HG03139 (cell line): Measurements from ENCODE around the gene LSM12.

Source experiments
- ATAC-seq: cut with Tn5 transposase; IDR thresholded peaks from one replicate; pipeline ENCODE4 v1.9.1; 2021; ENCODE audit not compliant: unreplicated experiment

The LSM12 gene

GRCh38 chr17:44095647-44096496 is 29.4 kb upstream of the LSM12 start:
- ATAC-seq = no peak

- ATAC-seq = no peak
Measured at GRCh38 chr17:44095388-44095646, 28.8 kb upstream of the LSM12 start.

GRCh38 chr17:44094701-44095387 is 28.4 kb upstream of the LSM12 start:
- ATAC-seq = no peak

DNA sequence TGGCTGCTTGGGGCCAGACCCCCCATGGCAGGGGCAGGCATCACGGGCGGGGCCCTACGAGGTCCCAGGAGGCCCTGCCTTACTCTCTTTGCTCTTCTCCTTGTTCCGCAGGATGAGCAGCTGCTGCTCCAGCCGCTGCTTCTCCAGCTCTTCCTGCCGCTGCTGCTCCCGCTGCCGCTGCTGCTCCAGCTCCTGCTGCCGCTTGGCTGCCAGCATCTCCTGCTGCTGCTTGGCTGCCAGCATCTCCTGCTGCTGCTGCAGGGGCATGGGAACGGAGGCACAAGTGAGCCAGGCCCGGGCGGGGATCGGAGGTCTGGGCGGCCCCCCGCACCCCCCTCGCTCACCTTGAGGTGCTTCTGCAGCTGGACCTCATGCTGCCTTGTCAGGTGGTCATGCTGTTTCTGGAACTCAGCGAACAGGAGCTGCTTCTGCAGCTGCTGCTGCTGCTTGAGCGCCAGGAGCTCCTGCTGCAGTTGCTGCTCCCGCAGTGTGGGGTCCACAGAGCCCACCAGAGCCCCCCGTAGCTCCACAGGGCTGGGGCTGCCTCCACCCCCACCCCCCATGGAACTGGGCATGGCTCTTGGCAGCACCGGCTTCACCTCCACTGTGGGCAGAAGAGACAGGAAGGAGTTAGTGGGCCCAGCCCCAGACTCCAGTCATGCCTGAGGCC is 26.9 kb upstream of the LSM12 start:
- ATAC-seq = no peak

- ATAC-seq = no peak
Measured at GRCh38 chr17:44092051-44092450, 25.6 kb upstream of the LSM12 start.

GRCh38 chr17:44091200-44091997 is 24.9 kb upstream of the LSM12 start:
- no peak for ATAC-seq

DNA sequence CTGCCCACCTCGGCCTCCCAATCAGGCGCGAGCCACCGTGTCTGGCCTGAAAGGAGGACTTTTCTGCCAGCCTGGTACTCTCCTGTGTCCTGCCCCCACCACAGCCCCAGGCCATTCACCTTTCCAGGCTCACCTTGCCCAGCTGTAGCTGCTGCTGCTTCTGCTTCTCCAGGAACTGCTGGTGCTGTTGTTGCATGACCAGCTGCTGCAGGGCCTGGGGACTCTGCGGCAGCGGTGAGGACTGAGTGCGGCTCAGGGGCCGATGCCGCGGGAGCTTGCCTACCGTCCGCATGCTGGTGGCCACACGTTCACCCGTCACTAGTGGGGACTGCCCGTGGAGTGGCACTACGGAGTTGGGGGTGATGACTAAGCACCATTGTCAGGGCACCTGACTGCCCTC is 21.8 kb upstream of the LSM12 start:
- ATAC-seq = no peak

DNA sequence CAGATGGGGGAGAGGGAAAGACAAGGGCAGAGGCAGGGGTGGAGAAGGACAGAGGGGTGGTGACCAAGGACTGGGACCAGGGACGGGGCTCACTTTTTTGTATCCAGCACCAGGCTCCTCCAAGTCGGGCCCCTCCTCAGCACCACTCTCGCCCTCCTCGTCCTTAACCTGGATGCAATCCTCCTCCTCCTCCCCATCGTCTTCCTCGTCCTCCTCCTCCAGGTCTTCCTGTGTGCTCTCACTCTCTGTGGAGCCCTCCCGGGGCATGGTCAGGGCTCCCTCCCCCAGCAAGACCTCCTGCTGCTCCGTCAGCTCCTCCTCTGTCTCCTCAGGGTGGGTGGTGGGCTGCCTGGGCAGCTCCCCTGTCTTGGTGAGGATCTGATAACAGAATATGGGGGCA is 20.8 kb upstream of the LSM12 start:
- ATAC-seq = no peak

DNA sequence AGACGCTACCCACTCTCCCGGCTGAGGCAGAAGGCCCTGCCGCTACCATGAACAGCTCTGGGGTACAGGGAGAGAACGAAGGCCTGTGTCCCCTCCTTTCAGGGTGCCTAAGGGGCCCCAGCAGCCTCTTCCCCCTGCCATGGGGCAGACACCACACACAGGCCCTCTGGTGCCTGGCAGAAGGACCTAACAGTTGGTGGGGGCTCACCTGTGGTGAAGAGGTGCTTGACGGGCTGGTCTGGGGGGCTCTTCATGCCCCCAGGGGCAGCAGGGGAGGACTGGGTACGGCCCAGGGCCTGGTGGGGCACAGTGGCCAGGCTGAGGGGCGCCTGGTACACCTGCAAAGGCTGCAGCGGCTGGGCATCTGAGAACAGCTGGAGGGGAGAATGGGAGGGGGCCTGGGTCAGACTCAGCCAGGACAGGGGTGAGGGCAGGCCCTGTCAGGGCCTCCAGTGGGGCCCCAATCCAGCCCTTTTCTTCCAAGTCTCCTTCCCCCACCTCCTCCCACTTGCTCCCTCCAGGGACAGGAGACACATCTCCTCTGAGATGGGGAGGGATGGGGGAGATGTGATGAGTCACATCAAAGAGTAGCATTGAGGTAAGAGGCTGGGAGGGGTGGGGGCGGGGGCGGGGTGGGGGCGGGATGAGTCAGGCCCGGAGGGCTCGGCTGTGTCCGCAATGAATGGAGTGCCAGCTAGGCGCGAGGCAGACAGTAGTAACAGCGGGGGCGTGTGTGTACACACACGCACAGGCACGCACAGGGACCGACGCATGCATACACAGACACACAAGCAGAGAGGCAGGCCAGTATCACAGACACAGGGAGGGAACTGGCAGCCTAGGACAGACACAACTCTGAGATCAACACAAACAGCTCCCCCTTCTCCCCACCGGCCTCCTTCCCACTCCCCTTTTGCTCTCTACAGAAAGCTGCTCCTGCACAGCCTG is 20.2 kb upstream of the LSM12 start:
- ATAC-seq = no peak

- no peak for ATAC-seq
Measured at GRCh38 chr17:44085908-44086307, 19.4 kb upstream of the LSM12 start.

DNA sequence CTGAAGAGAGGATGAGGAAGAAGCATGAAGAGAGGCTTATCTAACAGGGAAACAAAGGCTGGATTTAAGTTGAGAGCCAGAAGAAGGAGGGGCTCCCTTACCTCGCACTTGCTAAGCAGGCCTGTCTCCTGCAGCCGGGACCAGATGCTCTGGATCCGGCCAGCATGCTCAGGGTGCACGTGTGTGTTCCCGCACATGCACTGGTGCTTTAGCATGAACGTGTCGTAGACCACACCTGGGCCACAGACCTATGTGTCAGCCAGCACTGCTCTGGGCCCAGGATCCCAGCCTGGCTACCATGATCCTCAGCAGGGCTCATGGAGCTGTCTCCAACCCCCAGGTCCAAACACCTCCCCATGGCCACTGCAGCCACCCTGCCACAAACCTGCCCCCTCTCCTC is 18.4 kb upstream of the LSM12 start:
- no peak for ATAC-seq

- ATAC-seq = no peak
Measured at GRCh38 chr17:44084131-44084538, 17.7 kb upstream of the LSM12 start.

GRCh38 chr17:44083250-44083849 is 16.9 kb upstream of the LSM12 start:
- ATAC-seq = no peak

DNA sequence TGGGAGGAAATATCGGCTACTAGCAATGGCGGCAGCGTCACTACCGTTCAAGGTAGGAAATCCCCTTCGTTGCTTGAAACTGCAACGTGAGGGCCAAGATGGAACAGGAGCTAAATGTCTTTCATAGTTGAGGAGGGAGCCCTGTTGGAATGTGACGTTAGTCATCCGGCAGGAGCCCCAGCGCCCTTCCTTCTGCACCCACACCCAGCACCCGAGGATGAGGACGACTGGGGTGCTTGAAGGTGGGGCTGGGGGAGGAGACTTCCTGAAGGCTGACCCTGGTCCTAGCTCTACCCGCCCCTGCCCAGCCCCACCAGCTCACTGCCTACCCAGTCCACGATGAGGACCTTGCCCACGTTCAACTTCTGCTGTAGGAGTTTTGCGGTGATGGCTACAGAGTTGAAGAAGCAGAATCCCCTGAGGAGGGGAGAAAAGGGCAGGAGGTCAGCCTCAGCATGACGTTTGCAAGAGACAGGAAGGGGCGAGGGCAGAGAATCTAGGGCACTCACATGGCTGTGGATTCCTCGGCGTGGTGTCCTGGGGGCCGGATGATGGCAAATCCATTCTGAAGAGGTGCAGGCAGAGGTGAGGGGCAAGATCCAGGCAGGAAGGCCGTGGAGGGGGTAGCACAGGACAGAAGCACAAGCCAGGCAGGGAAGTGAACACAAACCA is 15.9 kb upstream of the LSM12 start:
- no peak for ATAC-seq

DNA sequence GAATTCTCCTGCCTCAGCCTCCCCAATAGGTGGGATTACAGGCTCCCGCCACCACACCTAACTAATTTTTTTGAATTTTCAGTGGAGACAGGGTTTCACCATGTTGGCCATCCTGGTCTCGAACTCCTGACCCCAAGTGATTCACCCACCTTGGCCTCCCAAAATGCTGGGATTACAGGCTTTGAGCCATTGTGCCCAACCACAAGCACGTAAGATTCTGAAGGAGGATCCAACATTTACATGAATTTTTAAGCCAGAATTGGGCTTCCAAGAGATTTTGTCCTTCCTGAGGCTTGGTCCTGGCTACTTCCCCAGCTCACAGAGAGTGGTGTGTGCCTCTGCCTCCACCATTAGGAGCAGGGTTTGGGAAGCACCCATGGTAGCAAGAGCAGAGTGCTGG is 15.2 kb upstream of the LSM12 start:
- no peak for ATAC-seq

GRCh38 chr17:44079877-44080821 is 13.7 kb upstream of the LSM12 start:
- ATAC-seq = no peak

DNA sequence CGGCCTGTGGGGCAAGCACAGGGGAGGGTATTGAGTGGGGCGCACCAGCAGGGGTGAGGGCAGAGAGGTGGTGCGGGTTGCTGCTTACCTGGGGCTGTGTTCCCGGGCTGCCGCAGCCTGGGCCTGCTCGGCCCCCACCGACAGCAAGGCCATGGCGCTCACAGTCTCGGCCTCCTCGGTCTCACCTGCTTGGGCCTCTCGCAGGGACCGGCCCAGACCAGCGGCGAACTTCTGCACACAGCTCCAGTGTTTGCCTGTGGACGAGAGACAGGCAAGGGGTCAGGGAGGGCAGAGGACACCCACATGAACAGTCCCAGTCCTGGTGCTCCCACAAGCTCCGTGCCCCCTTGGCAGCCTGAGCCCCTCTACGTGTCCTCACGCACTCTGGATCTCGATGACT is 11.9 kb upstream of the LSM12 start:
- ATAC-seq = no peak

DNA sequence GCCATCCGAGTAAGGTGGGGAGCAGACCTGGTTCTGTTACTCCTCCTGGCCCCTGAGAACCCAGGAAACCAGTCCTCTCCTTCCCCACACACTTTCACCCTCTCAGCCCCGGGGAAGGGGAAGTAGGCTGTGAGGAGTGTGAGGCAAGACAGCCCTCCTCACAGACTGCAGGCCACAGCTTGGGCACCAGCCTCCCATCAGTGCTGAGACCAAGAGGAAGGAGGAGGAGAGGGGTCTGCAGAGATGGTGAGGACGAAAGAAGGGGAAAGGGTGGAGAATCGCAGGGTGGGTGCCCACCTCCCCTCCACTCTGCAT is 11.1 kb upstream of the LSM12 start:
- ATAC-seq = no peak
